Limb (tissue), 2 donors: ENCODE measurements around the gene FZD1.
A peak's percentile ranks its signal among the peaks of the same experiment; 100 is the strongest.

ENCODE experiments used
- DNase-seq, 2 donors: peaks; one replicate each; pipeline ENCODE4 v3.0.0-alpha.2; 2016; ENCODE audit errors: extremely low spot score in 2 of 2

Gene FZD1

DNA sequence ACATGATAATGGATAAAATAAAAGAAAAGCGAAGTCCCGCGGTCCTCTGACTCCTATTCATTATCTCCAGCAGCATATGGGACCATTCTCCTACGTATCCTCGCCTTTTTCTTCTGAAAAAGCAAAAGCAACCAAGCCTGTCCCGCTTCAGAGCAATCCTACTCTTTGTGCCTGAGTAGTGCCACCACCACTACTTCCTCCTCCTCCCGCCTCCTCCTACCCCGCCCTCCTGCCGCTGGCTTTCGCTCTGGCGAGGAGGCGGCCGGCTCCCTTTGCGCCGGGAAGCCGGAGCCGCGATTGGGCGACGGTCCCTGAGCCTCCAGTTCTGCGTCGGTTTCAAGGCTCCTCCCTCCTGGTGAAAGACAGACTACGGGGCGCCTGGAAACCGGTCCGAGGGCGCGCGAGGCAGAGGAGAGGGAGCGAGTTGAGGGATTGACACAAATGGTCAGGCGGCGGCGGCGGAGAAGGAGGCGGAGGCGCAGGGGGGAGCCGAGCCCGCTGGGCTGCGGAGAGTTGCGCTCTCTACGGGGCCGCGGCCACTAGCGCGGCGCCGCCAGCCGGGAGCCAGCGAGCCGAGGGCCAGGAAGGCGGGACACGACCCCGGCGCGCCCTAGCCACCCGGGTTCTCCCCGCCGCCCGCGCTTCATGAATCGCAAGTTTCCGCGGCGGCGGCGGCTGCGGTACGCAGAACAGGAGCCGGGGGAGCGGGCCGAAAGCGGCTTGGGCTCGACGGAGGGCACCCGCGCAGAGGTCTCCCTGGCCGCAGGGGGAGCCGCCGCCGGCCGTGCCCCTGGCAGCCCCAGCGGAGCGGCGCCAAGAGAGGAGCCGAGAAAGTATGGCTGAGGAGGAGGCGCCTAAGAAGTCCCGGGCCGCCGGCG lies at the start of gene FZD1:
FZD1 (plus strand) TSS at position 388 of the 878 bp plus-strand sequence; CDS start at position 836, 448 bp downstream.
- peak; percentile 98 for DNase-seq

DNA sequence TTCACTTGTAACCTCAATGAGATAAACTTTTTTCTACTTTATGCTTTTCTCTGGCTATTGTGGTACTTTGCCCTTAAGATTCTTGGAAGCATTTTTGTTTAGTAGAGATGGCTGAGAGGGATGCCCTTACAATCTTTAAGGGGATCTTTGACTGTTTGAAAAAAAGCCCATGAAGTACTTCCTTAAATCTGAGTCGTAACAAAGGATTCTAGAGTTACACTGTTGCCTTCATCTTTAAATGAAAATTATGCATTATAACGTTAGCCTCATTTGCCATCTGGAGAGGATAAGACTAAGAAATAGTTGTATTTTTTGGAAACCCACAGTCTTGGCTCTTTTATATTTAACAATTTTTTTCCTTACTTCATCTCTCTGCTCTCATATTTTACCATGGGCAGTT lies 37.8 kb upstream of the FZD1 start:
- no peak for DNase-seq

DNA sequence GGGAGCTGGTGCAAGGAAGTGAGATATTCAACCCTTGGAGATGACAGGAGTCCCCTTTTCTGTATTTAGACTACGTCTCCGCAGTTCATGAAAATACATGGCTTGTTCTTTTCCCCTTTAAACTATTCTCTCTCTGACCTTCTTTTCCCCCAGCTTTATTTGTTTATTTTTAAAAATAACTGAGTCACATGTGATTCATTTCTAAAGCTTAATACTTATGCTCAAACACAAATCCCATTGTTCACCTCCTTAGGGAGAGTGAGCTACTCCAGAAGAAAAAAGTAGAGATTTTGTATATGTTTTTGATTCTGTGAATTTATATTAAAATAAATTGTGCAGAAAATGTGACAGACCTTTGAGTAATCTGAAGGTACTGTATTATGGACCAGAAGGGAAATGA lies 35.9 kb upstream of the FZD1 start:
- DNase-seq = no peak

DNA sequence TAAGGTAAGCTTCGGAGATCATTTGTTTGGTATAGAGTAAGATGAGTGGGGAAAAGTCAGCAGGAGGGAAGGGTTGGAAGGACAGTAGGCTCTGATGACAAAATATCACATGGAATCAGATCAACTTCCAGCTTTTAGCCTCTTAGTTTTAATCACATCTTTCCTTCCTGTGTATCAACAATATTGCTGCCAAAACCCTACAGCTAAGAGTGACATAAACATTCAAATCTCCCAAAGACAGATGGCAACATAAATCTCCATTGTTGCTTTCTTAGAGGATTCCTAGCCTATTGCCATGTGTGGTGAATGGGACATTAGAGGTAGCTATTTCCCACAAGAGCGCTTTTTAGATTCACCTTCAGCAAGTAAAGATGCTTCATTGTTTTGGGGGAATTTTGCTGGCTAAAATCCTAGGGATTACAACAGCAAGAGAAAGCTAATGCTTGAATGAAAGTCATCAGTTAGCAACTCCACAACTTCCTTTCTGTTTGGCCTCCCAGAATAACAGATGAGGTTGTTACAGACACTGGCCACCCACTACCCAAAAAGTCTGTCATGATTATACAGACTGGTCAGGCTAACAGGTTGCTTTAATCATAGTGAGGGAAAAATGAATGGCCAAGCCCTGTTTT lies 35.2 kb upstream of the FZD1 start:
- DNase-seq = no peak

DNA sequence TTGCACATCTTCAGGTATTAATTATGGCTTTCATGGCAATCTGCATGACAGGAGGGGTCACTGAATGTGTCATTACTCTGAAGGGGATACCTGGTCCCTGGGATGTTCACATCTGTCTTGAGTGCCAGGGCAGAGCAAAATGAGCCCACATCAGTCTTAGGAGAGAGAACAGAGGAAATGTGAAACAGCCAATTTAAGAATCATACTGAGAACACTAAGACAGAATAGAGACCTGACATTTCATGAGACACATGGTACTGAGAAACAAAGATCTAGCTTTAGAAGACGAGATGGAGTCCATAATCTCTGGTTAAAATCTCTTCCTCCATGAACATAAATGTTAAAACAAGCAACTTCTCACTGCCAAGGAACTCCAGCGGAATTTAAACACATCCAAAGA lies 34.1 kb upstream of the FZD1 start:
- DNase-seq = no peak

DNA sequence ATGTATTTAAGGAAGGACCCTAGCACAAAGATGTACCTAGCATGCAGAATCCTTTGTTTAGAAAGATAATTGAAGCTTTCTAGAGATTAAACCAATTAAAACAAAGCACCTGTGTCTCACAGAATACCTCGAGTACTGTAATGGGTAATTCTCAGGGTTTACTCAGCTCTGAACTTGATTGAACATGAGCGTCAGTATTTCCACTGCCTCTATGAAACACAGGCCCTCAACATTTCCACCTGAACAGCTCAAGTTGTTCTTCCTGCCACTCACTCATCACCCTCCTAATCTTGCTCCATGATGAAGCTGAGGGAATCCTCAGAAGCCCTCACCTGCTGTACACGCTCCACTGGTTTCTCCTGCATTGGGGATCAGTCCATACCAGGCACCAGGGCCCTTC lies 33.7 kb upstream of the FZD1 start:
- DNase-seq = no peak

DNA sequence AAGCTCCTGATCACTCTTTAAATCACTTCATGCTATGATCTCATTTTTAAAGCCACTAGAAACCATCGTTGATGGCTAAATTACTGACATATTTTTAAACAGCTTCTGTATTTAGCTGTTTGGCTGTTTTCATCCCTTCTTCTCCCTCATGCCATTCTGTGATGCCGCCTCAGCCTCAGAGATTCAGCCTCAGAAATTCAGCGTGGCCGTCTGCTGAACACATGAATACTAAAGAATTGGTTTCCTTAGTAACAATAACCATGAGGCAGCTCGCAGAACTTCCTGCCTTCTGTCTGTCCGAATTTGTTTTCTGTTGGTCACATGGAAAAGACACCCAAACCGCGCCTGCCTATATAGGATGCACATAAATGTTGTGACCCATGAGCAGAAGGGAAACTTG lies 31.0 kb upstream of the FZD1 start:
- no peak for DNase-seq

DNA sequence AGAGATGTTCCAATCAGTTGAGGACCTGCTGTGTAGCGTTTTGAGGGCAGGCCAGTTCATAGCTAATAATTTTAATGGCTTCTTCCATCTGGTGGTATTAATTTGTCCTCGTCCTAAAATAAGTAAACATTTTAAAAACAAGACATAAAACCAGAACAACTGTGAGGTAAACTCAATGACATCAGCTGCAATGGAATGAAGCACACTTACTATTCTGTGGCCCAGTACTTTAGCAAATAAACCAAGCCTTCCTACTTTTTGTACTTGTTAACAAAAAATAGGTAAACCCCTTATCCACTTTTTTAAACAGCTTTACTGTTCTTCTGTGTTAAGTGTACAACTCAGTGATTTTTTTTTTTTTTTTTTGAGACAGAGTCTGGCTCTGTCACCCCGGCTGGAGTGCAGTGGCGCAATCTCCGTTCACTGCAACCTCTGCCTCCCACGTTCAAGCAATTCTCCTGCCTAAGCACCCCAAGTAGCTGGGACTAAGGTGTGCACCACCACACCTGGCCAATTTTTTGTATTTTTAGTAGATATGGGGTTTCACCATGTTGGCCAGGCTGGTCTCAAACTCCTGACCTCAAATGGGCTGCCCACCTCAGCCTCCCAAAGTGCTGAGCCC lies 28.9 kb upstream of the FZD1 start:
- DNase-seq = no peak

DNA sequence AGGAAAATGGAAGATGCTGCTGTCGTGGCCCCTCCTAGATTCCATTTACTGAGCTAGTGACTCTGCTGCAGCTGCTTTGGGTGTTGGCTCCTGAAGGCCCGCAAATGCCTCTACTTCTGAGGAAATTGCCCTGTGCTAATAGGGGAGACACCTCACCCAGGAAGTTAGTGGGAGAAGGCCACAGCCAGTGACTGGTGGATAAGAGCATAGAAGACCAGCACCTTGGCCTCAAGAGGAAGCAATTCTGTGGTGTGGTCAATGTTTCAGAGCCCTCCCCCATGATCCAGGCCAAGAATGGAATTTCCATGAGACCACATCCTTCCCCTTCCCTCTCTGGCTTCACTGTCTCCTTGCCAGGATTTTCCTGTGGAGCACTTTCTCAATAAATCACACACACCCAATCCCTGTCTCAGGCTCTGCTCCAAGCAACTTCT lies 25.0 kb upstream of the FZD1 start:
- DNase-seq = peak in 1 of 2 donors; percentile 61

DNA sequence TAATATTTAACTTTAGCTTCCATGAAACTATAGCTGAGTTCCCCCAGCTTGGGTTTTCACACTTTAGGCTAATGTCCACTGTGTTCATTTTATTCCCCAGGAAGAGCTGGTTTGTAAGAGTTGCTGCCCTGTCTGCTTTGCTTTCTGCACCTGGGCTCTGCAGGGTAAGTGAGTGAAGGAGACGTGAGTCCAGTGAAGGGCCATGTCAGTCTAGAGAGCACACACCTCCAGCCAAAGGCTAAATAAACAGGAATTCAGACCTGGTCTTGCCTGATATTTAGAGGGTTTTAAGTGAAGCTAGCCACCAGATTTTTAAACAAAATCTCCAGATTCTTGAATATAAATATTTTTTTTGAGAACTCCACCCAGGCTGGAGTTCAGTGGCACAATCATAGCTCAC lies 24.5 kb upstream of the FZD1 start:
- no peak for DNase-seq

DNA sequence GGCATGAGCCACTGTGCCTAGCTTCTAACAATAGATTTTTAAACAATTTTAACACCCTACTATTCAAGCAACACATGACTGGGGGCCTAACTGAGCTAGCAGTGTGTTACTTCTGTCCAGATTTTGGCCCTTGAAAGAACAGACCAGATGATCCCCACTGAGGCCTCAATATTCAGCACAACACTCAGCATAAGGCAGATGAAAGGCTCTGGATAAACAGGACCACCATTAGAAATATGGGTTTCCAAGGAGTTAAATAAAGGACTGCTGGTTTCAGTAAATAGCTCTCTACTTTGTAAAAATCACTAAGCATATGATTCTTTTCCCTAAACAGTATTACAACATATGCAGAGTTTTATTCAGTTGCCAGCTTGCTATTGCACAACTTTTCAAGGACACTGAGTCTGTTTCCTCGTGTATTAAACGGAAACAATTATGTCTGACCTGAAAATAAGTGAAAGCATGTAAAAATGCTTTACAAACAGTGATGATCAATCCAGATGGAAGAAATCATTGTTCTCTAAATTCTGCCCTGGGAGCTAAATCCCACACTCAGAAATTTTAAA lies 23.8 kb upstream of the FZD1 start:
- DNase-seq = peak in 1 of 2 donors; percentile 78

DNA sequence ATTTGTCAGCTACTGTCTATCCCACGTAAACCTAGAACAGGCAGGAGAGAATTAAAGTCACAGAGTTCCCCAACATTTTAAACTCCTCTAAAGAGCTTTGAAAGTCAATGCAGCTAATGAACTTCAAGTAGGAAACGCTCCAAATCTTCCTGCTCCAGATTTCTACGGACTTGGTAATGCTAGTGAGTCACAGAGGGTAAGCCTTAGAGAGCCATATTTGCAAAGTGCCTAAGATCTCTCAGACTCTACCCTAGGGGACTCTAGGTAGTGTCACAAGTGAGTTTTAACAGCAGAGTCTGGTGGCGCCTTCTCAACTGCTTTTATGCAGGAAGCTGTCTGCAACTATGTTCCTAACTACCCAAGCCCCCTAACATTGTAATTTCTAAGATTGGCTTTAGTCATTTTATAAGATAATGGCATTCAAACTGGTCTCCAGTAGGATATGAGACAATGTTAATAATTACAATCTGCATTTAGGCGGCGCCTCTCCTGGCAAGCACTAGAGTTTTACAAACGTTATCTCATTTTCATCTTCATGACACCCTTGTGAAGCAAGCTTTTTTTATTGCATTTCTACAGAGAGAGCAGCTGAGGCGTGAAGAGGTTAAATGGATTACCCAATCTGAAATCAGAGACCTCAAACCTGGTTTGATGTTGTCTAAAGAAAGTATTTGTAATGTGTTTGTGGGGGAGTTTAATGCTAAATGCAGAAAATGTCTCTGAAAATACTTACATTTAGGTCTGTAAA lies 22.0 kb upstream of the FZD1 start:
- DNase-seq = no peak

DNA sequence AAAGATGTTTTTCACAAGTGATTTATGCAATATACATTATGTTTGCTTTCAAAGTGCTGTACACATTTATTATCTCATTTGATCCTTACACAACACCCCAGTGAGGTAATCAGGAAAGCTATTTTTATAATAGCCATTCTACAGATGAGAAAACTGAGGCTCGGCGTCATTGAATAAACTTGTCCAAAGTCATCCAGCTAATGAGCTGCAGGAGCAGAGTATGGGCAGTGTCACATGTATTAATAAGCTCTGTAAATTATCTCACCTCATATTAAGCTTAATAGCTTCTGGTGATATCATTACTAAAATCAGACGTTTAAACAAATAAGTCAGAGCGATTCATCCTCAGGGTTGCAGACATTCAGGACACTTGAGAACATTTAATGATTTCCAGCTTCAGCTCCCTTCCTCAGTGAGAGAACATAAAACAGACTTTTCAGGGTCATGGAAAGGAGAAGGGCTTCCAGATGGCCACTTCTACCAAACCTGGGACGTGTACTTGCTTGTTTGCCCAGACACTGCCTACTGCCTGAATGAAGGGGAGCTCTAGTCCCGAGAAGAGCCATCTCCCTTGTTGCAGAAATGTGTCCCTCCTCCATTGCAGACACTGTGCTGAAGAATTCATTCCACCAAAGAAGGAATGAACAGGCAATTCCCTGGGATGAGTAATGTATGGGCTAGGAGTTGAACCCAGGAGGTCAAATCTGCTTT lies 20.5 kb upstream of the FZD1 start:
- no peak for DNase-seq

DNA sequence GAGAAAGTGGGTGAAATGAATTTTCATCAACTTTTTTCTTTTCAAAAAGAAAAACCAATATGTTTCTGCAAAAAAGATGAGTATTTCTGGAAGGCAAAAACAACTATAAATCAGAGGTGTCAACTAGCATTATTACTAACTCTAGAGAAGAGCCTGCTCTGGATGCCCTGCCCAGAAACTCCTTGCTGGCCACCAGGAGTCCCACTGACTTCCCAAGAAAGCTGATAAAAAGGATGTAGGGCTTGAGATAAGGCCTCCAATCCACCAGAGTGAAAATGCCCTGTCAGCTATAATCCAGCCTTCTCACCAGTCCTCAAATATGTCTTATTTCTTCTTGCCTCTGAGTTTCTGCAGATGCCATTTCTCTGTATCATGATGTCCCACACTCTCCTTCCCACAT lies 16.7 kb upstream of the FZD1 start:
- DNase-seq = no peak

DNA sequence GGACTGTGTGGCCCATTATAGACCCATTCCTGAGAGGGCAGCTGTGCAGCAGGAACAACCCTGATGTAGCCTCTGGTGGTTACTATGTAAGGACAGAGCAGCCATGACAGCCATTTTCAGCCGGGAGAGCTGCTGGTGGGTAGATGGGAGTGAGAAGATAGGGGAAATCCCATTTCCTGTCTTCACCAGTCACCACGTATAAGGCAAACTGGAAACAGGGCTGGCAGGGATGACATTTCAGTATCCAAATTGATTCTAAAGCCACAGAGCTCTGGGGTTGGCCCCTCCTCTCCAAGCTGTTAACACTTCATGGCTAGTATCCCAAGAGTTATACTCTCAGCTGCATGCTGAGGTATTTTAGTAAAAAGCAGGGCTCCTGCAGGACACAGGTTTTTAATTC lies 15.2 kb upstream of the FZD1 start:
- DNase-seq = no peak

DNA sequence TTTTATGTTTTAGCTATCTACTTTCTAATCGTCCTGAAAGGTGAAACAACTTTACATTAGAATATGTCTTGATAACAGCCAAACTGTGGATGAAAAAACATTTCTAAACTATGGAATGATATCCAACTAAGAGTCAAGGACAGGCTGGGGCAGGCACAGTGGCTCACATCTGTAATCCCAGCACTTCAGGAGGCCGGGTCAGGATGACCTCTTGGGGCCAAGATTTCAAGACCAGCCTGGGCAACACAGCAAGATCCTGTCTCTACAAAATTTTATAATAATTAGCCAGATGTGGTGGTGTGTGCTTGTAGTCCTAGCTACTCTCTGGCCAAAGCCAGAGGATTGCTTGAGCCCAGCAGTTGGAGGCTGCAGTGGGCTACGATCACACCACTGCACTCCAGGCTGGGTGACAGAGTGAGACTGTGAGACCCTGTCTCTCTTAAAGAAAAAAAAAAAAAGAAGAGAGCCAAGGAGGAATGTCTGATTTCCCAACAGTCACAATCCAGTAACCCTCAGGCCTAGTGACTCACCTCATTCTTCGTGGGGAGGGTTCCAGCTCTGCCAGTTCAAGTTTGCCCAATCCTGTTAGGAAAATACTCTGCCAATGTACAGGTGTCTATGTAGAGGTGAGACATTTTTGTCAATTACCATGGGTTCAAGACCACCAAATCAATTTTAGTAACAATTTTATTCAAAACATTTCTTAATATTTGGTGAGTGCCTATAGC lies 14.6 kb upstream of the FZD1 start:
- no peak for DNase-seq

DNA sequence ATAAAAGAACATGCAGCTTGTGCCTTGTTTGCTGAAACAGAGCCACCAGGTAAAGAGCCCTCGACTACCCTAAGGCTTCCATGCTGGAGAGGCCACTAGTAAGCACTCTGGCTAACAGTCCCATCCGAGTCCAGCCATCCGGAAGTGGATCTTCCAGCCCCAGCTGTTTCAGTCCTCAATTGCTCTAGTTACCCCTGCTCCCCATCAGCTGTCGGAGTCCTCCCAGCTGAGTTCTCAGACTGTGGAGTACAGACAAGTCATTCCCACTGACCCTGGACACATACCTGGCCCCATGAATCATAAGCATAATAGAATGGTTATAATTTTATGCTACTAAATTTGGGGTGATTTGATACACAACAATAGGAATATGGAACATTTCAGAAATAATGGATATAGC lies 13.5 kb upstream of the FZD1 start:
- DNase-seq = no peak

DNA sequence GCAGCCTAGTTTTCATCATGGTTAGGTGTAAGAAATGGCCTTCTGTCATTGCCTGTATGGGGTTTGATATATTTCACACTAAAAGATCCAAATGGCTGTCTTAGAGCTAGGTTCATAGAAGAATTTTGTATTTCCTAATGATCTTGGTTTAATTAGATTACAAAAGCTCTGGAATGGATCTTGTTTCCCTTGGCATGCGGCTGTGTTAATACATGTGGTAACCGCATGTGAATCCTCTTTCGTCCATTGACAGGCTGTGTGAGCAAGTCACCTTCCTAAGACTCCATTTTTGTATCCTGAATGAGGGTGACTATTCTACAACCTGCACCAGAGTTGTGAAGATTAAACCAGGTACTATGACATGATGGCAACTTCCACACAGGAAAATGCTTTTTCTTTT lies 12.4 kb upstream of the FZD1 start:
- DNase-seq = no peak

DNA sequence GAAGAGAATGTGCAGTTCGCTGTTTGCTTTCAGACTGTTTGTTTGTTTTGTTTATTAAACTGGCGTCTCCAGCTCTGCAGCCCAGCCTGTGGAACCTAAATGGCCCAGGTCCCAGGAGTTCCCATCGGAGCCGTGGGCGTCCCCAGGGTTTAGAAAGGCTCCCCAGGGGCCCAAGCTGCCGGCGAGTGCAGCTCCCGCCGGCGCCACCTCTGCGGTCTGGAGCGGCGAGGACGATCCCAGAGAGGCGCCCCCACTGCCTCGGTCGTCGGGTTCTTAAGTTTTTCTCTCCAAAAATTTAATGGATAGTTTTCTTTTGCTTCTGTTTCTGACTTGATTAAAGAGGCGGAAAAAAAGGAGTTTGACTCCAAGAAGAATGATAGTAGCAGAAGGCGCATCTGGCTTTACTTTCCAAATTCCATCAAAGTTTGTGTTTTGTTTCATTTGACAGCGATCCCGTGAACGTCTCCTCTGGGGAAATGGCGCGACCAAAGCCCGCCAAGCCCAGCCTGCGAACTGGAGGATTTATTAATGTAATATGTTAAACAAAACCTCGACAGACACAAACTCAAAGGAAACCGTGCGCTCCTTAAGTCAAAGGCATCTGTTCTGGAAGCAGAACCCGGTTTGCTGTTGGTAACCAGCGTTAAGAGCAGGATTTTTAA lies 718 bp upstream of the FZD1 start:
- DNase-seq = peak in 1 of 2 donors; percentile 66
